HepG2 (cell line): ENCODE data around the gene PRR14. TPM values are rescaled to one million over a fixed set of nuclear protein-coding genes. Genes with fewer than 3 reads are reported as not detected.
A peak's percentile ranks its signal among the peaks of the same experiment; 100 is the strongest.

Experiments
- ERF ChIP-seq: IDR thresholded peaks from 2 replicates; pipeline ENCODE4 v1.6.1; 2018; ENCODE audit warnings: missing biosample characterization, missing genetic modification reagents
- ETV5 ChIP-seq: IDR thresholded peaks from 2 replicates; pipeline ENCODE4 v1.6.1; 2018; ENCODE audit warnings: missing biosample characterization, missing genetic modification reagents, inconsistent platforms, borderline replicate concordance
- FOXC1 ChIP-seq: sonication (generic); formaldehyde crosslinking; IDR thresholded peaks from 2 replicates; pipeline ENCODE4 v1.8.0; 2022; ENCODE audit warnings: mild to moderate bottlenecking, missing genetic modification reagents, borderline replicate concordance
- IKZF1 ChIP-seq: fragments of 450-650 bp; IDR thresholded peaks from 2 replicates; pipeline ENCODE4 v1.7.1; 2016
- ISX ChIP-seq: sonication (generic); formaldehyde crosslinking; conservative IDR thresholded peaks from 2 replicates; pipeline ENCODE4 v1.5.0; 2020; ENCODE audit warnings: missing genetic modification reagents
- NFATC3 ChIP-seq: sonication (generic); formaldehyde crosslinking; IDR thresholded peaks from 2 replicates; pipeline ENCODE4 v1.5.1; 2020; ENCODE audit warnings: mild to moderate bottlenecking, missing genetic modification reagents
- PHB2 ChIP-seq: fragments of 450-650 bp; IDR thresholded peaks from 2 replicates; pipeline ENCODE4 v1.6.1; 2018; ENCODE audit not compliant: partially characterized antibody
- RARG ChIP-seq: sonication (generic); formaldehyde crosslinking; IDR thresholded peaks from 2 replicates; pipeline ENCODE4 v1.4.0; 2020; ENCODE audit warnings: low read depth, mild to moderate bottlenecking, missing genetic modification reagents
- RCOR2 ChIP-seq: IDR thresholded peaks from 2 replicates; pipeline ENCODE4 v1.6.1; 2016; ENCODE audit warnings: missing biosample characterization, missing genetic modification reagents
- ZMYM3 ChIP-seq: sonication (generic); formaldehyde crosslinking; IDR thresholded peaks from 2 replicates; pipeline ENCODE4 v1.5.1; 2020; ENCODE audit warnings: mild to moderate bottlenecking, missing genetic modification reagents
- ZNF143 ChIP-seq: sonication (generic); formaldehyde crosslinking; IDR thresholded peaks from 2 replicates; pipeline ENCODE4 v1.4.0; 2020; ENCODE audit warnings: missing genetic modification reagents
- ZNF34 ChIP-seq: sonication (generic); formaldehyde crosslinking; IDR thresholded peaks from 2 replicates; pipeline ENCODE4 v1.4.0; 2020; ENCODE audit warnings: mild to moderate bottlenecking, missing genetic modification reagents, borderline replicate concordance
- ZNF44 ChIP-seq: sonication (generic); formaldehyde crosslinking; IDR thresholded peaks from 2 replicates; pipeline ENCODE4 v1.5.1; 2020; ENCODE audit warnings: mild to moderate bottlenecking, missing genetic modification reagents
- ZNF83 ChIP-seq: sonication (generic); formaldehyde crosslinking; IDR thresholded peaks from 2 replicates; pipeline ENCODE4 v1.4.0; 2020; ENCODE audit warnings: missing genetic modification reagents, mild to moderate bottlenecking, borderline replicate concordance
- polyA plus RNA-seq, 8 experiments: library from polyadenylated mRNA; depleted of rRNA in 3 of 8; stranded (reverse) in 7 of 8; unstranded in 1 of 8; fragments of >200 nt; fragmentation: Illumina TruSeq in 4 of 8; extraction: Trizol in 4 of 8; gene quantifications; 2 replicates each; pipeline versions ENCODE4 v1.2.1 to v1.2.3, GENCODE V29; 2011 to 2016; ENCODE audit warnings: low read depth in 4 of 8, missing spikeins in 1 of 8, mixed read lengths in 1 of 8; ENCODE audit not compliant: insufficient read depth in 1 of 8
- total RNA-seq, 5 experiments: library from RNA; depleted of rRNA; stranded (reverse); fragments of >200 nt; fragmentation: Illumina TruSeq; extraction: Trizol; gene quantifications; 2 replicates each; pipeline ENCODE4 v1.2.3, GENCODE V29; 2016; ENCODE audit warnings: low read depth in 1 of 5
- TF ChIP-seq, protein P1 (sequence below), 2 experiments: sonication (generic) in 1 of 2; formaldehyde crosslinking in 1 of 2; IDR thresholded peaks; 2 replicates each; pipeline versions ENCODE4 v1.6.1 to v1.9.0; 2014 to 2022; ENCODE audit warnings: antibody characterized with exemption in 1 of 2, borderline replicate concordance in 1 of 2, inconsistent platforms in 1 of 2, low read depth in 1 of 2, missing genetic modification reagents in 1 of 2
- TF ChIP-seq, protein P2 (sequence below): IDR thresholded peaks from 2 replicates; pipeline ENCODE4 v1.6.1; 2012; ENCODE audit warnings: inconsistent platforms
- TF ChIP-seq, protein P3 (sequence below): IDR thresholded peaks from 2 replicates; pipeline ENCODE4 v1.6.1; 2016; ENCODE audit warnings: missing biosample characterization, missing genetic modification reagents, low read depth
- TF ChIP-seq, protein P4 (sequence below): sonication (generic); formaldehyde crosslinking; IDR thresholded peaks from 2 replicates; pipeline ENCODE4 v1.8.1; 2023; ENCODE audit warnings: mild to moderate bottlenecking, inconsistent platforms, moderate library complexity, missing genetic modification reagents, borderline replicate concordance
- TF ChIP-seq, protein P5 (sequence below): sonication (generic); IDR thresholded peaks from 2 replicates; pipeline ENCODE4 v1.6.1; 2016; ENCODE audit warnings: low read depth, borderline replicate concordance

Gene PRR14
- total and polyA plus RNA-seq, 2 of the 13 experiments (the other 11 are each of a cell fraction or from before 2014, with no cell fraction given), result 8.4 to 11.0 TPM

DNA sequence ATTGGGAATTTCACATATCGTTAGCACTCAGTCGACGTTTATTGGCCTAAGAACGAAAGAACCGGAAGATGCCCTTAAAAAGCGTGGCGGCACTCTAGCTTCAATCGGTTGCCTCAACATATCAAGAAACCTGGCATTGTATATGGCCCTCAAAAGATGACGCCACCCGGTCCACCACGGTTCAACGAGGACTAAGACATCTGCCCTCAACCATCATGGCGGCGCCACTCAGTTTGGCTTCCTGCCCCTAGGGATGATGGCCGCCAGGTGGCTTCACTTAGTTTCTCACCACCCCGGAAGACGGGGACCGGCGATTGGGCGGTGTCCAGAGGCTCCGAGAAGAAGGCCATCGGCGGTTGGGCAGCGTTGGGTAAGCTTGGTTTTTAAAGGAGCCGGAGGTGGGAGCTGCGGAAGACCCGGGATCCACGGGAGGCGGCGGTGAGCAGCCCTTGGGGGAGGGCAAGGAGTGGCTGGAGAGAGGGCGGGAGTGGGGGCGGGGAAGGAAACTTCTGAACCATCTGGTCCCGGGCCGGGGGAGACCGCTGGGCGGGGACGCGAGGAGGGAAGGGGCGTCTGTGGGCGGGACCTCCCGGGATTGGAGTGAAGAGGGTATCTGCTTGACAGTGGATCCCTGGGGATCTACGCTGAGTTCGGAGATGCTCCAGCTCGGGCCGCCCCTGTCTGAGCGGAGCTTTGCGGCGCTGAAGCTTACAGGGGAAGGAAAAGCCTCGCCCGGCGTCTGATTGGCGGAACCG, at the start of gene PRR14 (continued):
- TF ChIP-seq ZNF83 (CRISPR knock-in tag) (no peak), ISX (CRISPR knock-in tag) (no peak), ETV5 (CRISPR knock-in tag) (peak; percentile 44; the same call in 1 of the 2 replicates), RARG (CRISPR knock-in tag) (peak; percentile 84; the same call in 1 of the 2 replicates), NFATC3 (0 out of 2 replicates have a peak, but pooled peaks have one; percentile 79), ERF (CRISPR knock-in tag) (peak; percentile 40; the same call in 1 of the 2 replicates), ZNF34 (CRISPR knock-in tag) (0 out of 2 replicates have a peak, but pooled peaks have one; percentile 27), ZMYM3 (CRISPR knock-in tag) (peak; percentile 39; the same call in 1 of the 2 replicates), ZNF44 (no peak; the same call in 1 of the 2 replicates), IKZF1 (no peak), FOXC1 (CRISPR knock-in tag) (peak; percentile 63), PHB2 (no peak), ZNF143 (peak; percentile 80), RCOR2 (CRISPR knock-in tag) (no peak)
- TF ChIP-seq, protein P1, sequence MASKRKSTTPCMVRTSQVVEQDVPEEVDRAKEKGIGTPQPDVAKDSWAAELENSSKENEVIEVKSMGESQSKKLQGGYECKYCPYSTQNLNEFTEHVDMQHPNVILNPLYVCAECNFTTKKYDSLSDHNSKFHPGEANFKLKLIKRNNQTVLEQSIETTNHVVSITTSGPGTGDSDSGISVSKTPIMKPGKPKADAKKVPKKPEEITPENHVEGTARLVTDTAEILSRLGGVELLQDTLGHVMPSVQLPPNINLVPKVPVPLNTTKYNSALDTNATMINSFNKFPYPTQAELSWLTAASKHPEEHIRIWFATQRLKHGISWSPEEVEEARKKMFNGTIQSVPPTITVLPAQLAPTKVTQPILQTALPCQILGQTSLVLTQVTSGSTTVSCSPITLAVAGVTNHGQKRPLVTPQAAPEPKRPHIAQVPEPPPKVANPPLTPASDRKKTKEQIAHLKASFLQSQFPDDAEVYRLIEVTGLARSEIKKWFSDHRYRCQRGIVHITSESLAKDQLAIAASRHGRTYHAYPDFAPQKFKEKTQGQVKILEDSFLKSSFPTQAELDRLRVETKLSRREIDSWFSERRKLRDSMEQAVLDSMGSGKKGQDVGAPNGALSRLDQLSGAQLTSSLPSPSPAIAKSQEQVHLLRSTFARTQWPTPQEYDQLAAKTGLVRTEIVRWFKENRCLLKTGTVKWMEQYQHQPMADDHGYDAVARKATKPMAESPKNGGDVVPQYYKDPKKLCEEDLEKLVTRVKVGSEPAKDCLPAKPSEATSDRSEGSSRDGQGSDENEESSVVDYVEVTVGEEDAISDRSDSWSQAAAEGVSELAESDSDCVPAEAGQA (IDR thresholded peaks at IDR 0.05; ENCODE audit: low read depth), result peak; percentile 100
- TF ChIP-seq, protein P1 (CRISPR knock-in tag; IDR thresholded peaks at IDR 0.05; ENCODE audit: borderline replicate concordance), result no peak
- TF ChIP-seq, protein P2, sequence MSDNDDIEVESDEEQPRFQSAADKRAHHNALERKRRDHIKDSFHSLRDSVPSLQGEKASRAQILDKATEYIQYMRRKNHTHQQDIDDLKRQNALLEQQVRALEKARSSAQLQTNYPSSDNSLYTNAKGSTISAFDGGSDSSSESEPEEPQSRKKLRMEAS, result peak; percentile 75
- TF ChIP-seq, protein P3, sequence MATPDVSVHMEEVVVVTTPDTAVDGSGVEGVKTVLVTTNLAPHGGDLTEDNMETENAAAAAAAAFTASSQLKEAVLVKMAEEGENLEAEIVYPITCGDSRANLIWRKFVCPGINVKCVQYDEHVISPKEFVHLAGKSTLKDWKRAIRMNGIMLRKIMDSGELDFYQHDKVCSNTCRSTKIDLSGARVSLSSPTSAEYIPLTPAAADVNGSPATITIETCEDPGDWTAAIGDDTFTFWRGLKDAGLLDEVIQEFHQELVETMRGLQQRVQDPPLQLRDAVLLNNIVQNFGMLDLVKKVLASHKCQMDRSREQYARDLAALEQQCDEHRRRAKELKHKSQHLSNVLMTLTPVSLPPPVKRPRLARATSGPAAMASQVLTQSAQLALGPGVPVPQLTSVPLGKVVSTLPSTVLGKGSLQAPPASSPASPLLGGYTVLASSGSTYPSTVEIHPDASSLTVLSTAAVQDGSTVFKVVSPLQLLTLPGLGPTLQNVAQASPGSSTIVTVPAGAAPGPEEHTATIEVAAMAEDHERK, result no peak
- TF ChIP-seq, protein P4, sequence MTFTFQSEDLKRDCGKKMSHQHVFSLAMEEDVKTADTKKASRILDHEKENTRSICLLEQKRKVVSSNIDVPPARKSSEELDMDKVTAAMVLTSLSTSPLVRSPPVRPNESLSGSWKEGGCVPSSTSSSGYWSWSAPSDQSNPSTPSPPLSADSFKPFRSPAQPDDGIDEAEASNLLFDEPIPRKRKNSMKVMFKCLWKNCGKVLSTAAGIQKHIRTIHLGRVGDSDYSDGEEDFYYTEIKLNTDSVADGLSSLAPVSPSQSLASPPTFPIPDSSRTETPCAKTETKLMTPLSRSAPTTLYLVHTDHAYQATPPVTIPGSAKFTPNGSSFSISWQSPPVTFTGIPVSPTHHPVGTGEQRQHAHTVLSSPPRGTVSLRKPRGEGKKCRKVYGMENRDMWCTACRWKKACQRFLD (CRISPR knock-in tag), result no peak; the same call in 1 of the 2 replicates
- TF ChIP-seq, protein P5, sequence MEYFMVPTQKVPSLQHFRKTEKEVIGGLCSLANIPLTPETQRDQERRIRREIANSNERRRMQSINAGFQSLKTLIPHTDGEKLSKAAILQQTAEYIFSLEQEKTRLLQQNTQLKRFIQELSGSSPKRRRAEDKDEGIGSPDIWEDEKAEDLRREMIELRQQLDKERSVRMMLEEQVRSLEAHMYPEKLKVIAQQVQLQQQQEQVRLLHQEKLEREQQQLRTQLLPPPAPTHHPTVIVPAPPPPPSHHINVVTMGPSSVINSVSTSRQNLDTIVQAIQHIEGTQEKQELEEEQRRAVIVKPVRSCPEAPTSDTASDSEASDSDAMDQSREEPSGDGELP, result peak; percentile 64; the same call in 1 of the 2 replicates
